Fibroblast of mammary gland (primary cell): ENCODE measurements around the gene TBC1D22A.

Experiments used
- DNase-seq: peaks from one replicate; pipeline ENCODE4 v3.0.0-alpha.2; 2010; ENCODE audit warnings: low read depth
- H3K4me3 ChIP-seq: 2 replicates; pipeline ENCODE4 v1.5.1; 2011; ENCODE audit warnings: low read depth, mild to moderate bottlenecking, low read length, moderate library complexity; ENCODE audit not compliant: control insufficient read depth
- TF ChIP-seq, protein P1 (sequence below): conservative IDR thresholded peaks from 2 replicates; pipeline ENCODE4 v1.5.1; 2011; ENCODE audit warnings: low read depth, low read length, inconsistent platforms; ENCODE audit not compliant: control insufficient read depth, insufficient read depth

TBC1D22A gene

DNA sequence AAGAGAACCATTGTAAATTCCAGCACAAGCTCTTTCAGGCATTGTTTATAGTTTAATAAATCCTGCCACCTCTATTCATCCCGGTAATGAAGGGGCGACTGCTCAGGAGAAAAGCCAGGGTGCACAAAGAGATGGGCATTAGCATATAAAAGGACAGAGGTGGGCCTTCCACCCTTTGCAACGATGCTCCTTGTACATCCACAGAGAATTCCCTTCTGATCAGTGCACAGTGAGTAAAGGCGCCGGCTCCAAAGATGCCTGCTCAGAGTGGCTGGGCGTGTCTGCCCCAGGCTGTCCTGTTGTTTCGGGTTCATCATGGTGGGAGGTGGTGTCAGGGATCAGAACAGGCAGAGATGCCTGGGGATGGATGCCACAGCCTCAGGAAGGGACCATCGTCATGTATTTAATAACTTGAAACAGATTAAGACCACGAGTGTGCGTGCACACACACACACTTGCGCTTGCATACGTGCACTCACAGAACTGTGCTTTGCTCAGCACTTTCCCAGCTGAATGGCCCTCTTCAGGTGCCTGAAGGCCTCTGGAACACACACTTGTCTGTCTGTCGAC lies 305.0 kb downstream of the TBC1D22A start:
- DNase-seq, result no peak
- TF ChIP-seq, protein P1, sequence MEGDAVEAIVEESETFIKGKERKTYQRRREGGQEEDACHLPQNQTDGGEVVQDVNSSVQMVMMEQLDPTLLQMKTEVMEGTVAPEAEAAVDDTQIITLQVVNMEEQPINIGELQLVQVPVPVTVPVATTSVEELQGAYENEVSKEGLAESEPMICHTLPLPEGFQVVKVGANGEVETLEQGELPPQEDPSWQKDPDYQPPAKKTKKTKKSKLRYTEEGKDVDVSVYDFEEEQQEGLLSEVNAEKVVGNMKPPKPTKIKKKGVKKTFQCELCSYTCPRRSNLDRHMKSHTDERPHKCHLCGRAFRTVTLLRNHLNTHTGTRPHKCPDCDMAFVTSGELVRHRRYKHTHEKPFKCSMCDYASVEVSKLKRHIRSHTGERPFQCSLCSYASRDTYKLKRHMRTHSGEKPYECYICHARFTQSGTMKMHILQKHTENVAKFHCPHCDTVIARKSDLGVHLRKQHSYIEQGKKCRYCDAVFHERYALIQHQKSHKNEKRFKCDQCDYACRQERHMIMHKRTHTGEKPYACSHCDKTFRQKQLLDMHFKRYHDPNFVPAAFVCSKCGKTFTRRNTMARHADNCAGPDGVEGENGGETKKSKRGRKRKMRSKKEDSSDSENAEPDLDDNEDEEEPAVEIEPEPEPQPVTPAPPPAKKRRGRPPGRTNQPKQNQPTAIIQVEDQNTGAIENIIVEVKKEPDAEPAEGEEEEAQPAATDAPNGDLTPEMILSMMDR, result no peak
- H3K4me3 ChIP-seq, result no peak overlapping the region

DNA sequence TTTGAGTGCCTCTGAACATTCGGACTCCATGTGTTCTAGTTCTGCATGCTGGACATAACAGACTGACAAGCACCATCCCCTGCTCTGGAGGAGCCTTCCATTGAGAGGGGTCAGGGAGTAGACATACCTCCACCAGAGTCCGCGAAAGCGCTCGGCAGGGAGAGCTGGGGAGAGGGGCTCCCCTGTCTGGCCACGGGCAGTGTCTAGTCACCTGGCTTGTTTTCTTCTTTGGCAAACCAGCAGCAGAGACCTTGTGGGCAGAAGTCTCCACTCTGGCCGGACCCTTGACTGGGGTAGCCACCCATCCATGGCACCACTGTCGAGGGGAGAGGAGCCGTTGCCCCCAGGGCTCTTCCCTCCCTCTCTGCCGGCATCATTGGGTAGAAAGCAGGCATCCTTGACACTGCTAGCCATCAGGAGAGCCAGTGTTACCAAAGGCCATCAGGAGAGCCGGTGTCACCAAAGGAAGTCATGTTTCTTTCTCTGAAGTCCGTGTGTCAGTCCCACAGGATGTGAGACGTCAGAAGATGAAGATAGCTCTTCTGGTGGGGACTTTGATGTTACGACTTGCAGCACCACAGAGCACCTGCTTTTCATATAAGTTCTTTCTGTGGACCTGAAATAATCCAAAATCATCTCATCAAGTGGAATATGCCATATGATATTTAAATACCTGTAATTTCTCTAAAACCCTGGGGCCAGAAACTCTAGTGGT lies 305.6 kb downstream of the TBC1D22A start:
- no peak overlapping the region for H3K4me3 ChIP-seq
- TF ChIP-seq, protein P1, result no peak
- DNase-seq, result no peak

DNA sequence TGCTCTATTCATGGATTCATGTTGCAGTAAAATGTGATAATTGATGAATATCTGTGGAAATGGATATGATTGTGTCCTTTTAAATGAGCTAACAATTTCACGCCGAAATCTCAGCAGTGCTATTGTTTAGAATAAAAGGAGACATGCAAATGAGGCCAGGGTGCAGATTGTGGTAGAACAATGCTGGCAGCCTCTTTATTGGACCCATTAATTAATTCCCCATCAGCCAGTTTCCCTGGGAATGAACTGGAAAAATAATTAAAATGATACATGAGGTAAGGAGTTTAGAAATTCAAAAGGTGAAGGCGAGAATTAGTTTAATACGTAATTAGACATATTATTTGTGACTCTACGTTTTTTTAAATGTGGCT lies 306.2 kb downstream of the TBC1D22A start:
- H3K4me3 ChIP-seq, result no peak overlapping the region
- DNase-seq, result no peak
- TF ChIP-seq, protein P1, result no peak

DNA sequence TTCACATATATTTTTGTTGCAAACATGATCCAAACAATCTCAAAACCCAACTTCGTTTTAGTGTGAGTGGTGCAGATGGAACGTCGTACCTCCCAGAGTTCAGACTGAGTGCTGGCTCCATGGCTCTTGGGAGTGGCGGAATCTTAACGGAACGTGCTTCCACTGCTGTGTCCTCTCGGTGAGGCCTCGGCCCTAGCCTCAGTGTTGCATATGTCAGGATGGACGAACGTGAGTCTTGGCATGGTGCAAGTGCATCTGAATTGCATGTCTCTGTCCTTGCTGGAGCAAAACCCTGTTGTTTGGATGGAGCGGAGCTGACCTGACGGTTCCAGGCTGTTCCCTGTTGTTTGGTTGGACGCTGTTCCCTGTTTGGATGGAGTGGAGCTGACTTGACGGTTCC lies 306.8 kb downstream of the TBC1D22A start:
- DNase-seq, result no peak
- TF ChIP-seq, protein P1, result no peak
- H3K4me3 ChIP-seq, result no peak overlapping the region

DNA sequence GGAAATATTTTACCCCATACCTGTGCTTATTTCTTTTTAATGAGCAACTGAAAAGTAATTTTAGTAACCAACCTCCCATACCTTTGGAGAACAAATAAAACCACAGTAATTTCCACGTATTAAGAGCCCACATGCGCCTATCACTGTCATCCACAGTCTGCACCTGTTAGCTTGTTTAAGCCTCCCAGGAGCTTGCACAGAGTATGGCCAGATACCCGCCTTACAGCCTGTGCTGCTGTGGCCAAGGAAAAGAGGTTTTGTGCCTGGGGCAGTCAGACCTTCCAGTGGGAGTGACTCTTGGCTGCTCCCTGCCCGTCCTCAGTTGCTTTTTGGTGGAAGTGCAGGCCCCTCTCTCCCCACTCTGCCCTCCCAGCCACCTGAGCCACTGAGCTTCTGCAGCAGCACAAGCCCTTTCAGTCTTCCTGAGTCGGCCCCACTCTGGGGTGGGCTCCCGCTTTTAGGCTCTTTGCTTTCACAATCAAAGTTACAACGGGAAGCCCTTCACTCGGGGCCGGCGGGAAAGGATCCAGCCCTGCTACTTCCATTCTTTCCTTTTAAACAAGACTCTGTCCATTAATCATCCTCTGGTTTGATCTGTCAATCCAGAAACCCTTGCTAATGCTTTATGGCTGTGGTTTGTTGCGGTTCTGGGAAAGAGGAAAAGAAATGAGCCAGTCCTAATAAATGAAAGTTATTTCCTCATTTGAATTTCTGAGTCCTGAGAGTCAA lies 308.8 kb downstream of the TBC1D22A start:
- DNase-seq, result no peak
- TF ChIP-seq, protein P1, result no peak
- H3K4me3 ChIP-seq, result no peak overlapping the region

DNA sequence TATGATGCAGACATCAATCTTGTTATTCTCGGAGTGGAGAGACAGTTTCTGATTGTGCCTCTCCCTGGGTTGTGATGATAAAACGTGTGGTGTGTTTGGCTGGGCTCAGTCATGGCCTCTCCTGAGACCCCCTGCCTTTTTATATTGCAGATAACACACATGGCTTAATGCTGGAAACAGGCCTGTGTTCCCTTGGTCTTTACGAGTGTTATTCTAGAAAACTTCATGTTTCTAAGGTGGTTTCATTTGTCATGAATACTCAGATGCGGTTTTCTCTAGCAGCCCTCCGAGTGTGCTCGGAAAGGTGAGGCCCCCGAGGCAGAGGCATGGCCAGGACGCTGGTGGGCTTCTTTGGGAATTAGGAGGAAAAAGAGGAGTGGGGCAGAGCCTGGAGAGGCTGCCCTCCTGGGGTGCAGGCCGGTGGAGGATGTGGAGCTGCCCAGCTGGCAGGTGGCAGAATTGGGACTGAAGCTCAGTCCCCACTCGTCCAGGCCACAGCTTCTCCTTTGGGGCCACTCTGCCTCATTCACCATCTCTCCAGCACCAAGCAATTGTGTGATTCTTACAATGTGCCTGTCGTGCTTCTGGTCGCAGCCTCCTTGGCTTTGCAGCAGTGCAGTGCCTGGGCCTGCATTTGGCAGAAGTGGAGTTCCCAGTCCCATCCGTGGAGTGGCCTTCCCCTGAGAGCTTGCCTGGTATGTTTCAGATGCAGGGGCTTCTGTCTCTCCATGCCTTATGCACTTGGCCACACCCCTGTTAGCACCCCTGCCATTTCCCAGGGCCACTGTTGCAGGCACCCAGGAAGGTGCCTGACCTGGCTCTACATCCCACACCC lies 309.6 kb downstream of the TBC1D22A start:
- H3K4me3 ChIP-seq, result no peak overlapping the region
- TF ChIP-seq, protein P1, result no peak
- no peak for DNase-seq
